T47D (cell line): ENCODE measurements around the gene GALNT9.
"Not testable (repeated sequence)": the region's sequence is repeated elsewhere in the genome, so short reads cannot be mapped to it uniquely, and the experiment has no call there.

Experiments used
- DNase-seq, 2 experiments: peaks; one replicate each; pipeline versions ENCODE4 v3.0.0 to v3.0.0-alpha.2; 2011 to 2012; ENCODE audit warnings: low read depth in 1 of 2, low spot score in 1 of 2
- JUND ChIP-seq: IDR thresholded peaks from 2 replicates; pipeline ENCODE4 v1.6.1; 2012; ENCODE audit warnings: low read depth
- in situ Hi-C: cut with HindIII; loops from 2 replicates; pipeline ENCODE4 v1.10.0; 2016; ENCODE audit warnings: low sequenced_read_pairs, low pct_unique_long_range_greater_than_20kb

Gene GALNT9

GRCh38 chr12:132196038-132196872, 133.1 kb downstream of the GALNT9 start:
- no peak for TF ChIP-seq JUND
- in situ Hi-C loops: no loop called here
- DNase-seq: no peak

- not testable (repeated sequence) for DNase-seq
These were observed 134.1 kb downstream of the GALNT9 start for GRCh38 chr12:132195242-132195641.

GRCh38 chr12:132194556-132194955, 134.8 kb downstream of the GALNT9 start:
- in situ Hi-C loops: no loop called here
- DNase-seq: no peak
- no peak for TF ChIP-seq JUND

More at GRCh38 chr12:132195242-132195641, 134.1 kb downstream of the GALNT9 start:
- in situ Hi-C loops: not testable (repeated sequence)

GRCh38 chr12:132194056-132194455, 135.3 kb downstream of the GALNT9 start:
- in situ Hi-C loops: no loop called here
- no peak for DNase-seq
- TF ChIP-seq JUND: no peak

GRCh38 chr12:132191715-132192553, 137.5 kb downstream of the GALNT9 start:
- in situ Hi-C loops: no loop called here
- DNase-seq: no peak
- no peak for TF ChIP-seq JUND

GRCh38 chr12:132190834-132191500, 138.4 kb downstream of the GALNT9 start:
- in situ Hi-C loops: no loop called here
- TF ChIP-seq JUND: no peak
- DNase-seq: no peak

- in situ Hi-C loops: no loop called here
- peak in 1 of 2 experiments; percentile 77 for DNase-seq
- no peak for TF ChIP-seq JUND
These were observed 139.2 kb downstream of the GALNT9 start for GRCh38 chr12:132190012-132190755.

GRCh38 chr12:132189378-132190011, 139.9 kb downstream of the GALNT9 start:
- DNase-seq: peak; percentile 96 to 99
- in situ Hi-C loops: no loop called here

GRCh38 chr12:132188916-132189325, 140.5 kb downstream of the GALNT9 start:
- in situ Hi-C loops: no loop called here
- DNase-seq: no peak
- no peak for TF ChIP-seq JUND

More at GRCh38 chr12:132189378-132190011, 139.9 kb downstream of the GALNT9 start:
- TF ChIP-seq JUND: no peak

- no peak for DNase-seq
- no peak for TF ChIP-seq JUND
- in situ Hi-C loops: no loop called here
These were observed 140.9 kb downstream of the GALNT9 start for GRCh38 chr12:132188451-132188901.

- DNase-seq: no peak
- in situ Hi-C loops: no loop called here
- TF ChIP-seq JUND: no peak
These were observed 141.5 kb downstream of the GALNT9 start for GRCh38 chr12:132187646-132188450.
